ENCODE measurements around the gene CACHD1. TPM values are rescaled to one million over a fixed set of nuclear protein-coding genes. Genes with fewer than 3 reads are reported as not detected.

The CACHD1 gene
- total and polyA plus RNA-seq, 4 donors: 4.7 to 49.6 (median 12.5) TPM

DNA sequence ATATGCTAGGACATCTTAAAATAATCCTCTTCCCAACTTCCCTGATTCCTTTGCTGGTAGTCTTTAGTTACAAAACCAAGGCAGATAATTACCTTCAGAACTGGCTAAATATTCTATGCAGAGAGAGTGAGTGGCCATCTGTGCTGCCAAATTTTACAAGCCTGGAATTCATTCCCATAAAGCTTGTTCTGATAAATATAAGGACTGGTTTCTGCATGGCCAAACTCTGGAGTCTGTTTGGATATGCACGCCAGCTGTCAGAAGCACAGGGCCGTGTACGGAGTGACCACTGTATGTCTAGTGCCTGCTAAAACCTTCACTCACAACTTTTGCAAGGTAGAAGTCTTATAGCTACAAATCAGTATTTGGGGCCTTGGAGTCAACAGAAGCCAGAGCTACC is 208.4 kb downstream of the CACHD1 start:
- Histone ChIP-seq H3K9me3 (ENCODE audit: control insufficient read depth in 4 of 4, insufficient read depth in 3 of 4, low read length in 3 of 4) (no peaks in the 10 kb centered on the region), H3K4me3 (no peak overlapping the region), H3K4me1 (ENCODE audit: control insufficient read depth in 5 of 5, insufficient read depth in 5 of 5, low read length in 5 of 5) (peaks cover 0 to 25% (median 2%) of the 10 kb centered on the region in 5 donors), H3K9ac (ENCODE audit: insufficient read depth in 1 of 2, low read length in 2 of 2) (no peak overlapping the region), H3K36me3 (ENCODE audit: control insufficient read depth in 4 of 4, insufficient read depth in 4 of 4, low read length in 4 of 4) (peaks cover 4 to 26% (median 9%) of the 10 kb centered on the region in 4 donors), H3K27me3 (ENCODE audit: control insufficient read depth in 3 of 3, insufficient read depth in 3 of 3, low read length in 2 of 3) (no peaks in the 10 kb centered on the region), H3K27ac (ENCODE audit: low read depth in 1 of 2, low read length in 1 of 2) (no peak overlapping the region)
- DNase-seq (peak; percentile 20 to 54 (median 43)), ATAC-seq (ENCODE audit: insufficient read depth, low FRiP score) (no peak)
- TF ChIP-seq CTCF (IDR thresholded peaks at IDR 0.05; ENCODE audit: control extremely low read depth, extremely low read depth): no peak
- 88 to 90% methylated on average over 3 of the region's 3 CpGs for WGBS, 2 donors

GRCh38 chr1:64679177-64679576 is 209.2 kb downstream of the CACHD1 start:
- Histone ChIP-seq H3K27ac (ENCODE audit: low read depth in 1 of 2, low read length in 1 of 2) (no peak overlapping the region), H3K4me3 (no peak overlapping the region), H3K9ac (ENCODE audit: insufficient read depth in 1 of 2, low read length in 2 of 2) (no peak overlapping the region), H3K36me3 (ENCODE audit: control insufficient read depth in 4 of 4, insufficient read depth in 4 of 4, low read length in 4 of 4) (peaks cover 4 to 27% (median 10%) of the 10 kb centered on the region in 4 donors), H3K4me1 (ENCODE audit: control insufficient read depth in 5 of 5, insufficient read depth in 5 of 5, low read length in 5 of 5) (peaks cover 0 to 25% (median 2%) of the 10 kb centered on the region in 5 donors), H3K27me3 (ENCODE audit: control insufficient read depth in 3 of 3, insufficient read depth in 3 of 3, low read length in 2 of 3) (no peaks in the 10 kb centered on the region), H3K9me3 (ENCODE audit: control insufficient read depth in 4 of 4, insufficient read depth in 3 of 4, low read length in 3 of 4) (no peaks in the 10 kb centered on the region)
- 95 to 97% methylated on average over 6 of the region's 6 CpGs for WGBS, 2 donors
- no peak for TF ChIP-seq CTCF (IDR thresholded peaks at IDR 0.05; ENCODE audit: control extremely low read depth, extremely low read depth)
- no peak for DNase-seq
- ATAC-seq (ENCODE audit: insufficient read depth, low FRiP score): no peak

DNA sequence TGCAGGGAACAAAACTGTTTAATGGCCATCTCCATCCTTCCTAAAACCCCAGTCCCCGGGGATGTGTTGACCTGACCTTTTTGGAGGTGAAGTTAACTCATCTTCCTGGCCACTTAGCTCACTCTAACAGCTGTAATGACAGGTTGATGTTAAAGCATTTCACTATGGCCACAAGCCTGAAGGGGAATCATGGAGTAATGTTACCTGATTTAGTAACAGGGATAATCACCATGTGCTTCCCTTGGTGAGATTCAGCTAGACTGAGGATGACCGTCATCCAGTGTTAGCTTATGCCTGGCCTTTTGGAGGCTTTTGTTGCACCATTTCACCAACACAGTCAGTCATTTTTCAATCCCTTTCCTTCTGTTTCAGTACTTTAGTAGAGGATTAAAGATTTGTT is 210.7 kb downstream of the CACHD1 start:
- H3K27me3 ChIP-seq (ENCODE audit: control insufficient read depth in 3 of 3, insufficient read depth in 3 of 3, low read length in 2 of 3): no peaks in the 10 kb centered on the region
- H3K9me3 ChIP-seq (ENCODE audit: control insufficient read depth in 4 of 4, insufficient read depth in 3 of 4, low read length in 3 of 4): no peaks in the 10 kb centered on the region
- H3K27ac ChIP-seq (ENCODE audit: low read depth in 1 of 2, low read length in 1 of 2): no peak overlapping the region
- ATAC-seq (ENCODE audit: insufficient read depth, low FRiP score) (no peak), DNase-seq (no peak)
- no peak for TF ChIP-seq CTCF (IDR thresholded peaks at IDR 0.05; ENCODE audit: control extremely low read depth, extremely low read depth)
- 90 to 93% methylated on average over 2 of the region's 2 CpGs for WGBS, 2 donors
- no peak overlapping the region for H3K4me3 ChIP-seq
- H3K36me3 ChIP-seq (ENCODE audit: control insufficient read depth in 4 of 4, insufficient read depth in 4 of 4, low read length in 4 of 4): peaks cover 7 to 27% (median 10%) of the 10 kb centered on the region in 4 donors
- H3K9ac ChIP-seq (ENCODE audit: insufficient read depth in 1 of 2, low read length in 2 of 2): no peak overlapping the region
- H3K4me1 ChIP-seq (ENCODE audit: control insufficient read depth in 5 of 5, insufficient read depth in 5 of 5, low read length in 5 of 5): peaks cover 0 to 24% (median 0%) of the 10 kb centered on the region in 5 donors

- DNase-seq (no peak), ATAC-seq (ENCODE audit: insufficient read depth, low FRiP score) (no peak)
- no peak overlapping the region for H3K27ac ChIP-seq (ENCODE audit: low read depth in 1 of 2, low read length in 1 of 2)
- no peaks in the 10 kb centered on the region for H3K9me3 ChIP-seq (ENCODE audit: control insufficient read depth in 4 of 4, insufficient read depth in 3 of 4, low read length in 3 of 4)
- no peak for TF ChIP-seq CTCF (IDR thresholded peaks at IDR 0.05; ENCODE audit: control extremely low read depth, extremely low read depth)
- peaks cover 0 to 23% (median 0%) of the 10 kb centered on the region in 5 donors for H3K4me1 ChIP-seq (ENCODE audit: control insufficient read depth in 5 of 5, insufficient read depth in 5 of 5, low read length in 5 of 5)
- no peak overlapping the region for H3K4me3 ChIP-seq
- no peaks in the 10 kb centered on the region for H3K27me3 ChIP-seq (ENCODE audit: control insufficient read depth in 3 of 3, insufficient read depth in 3 of 3, low read length in 2 of 3)
- peaks cover 7 to 26% (median 10%) of the 10 kb centered on the region in 4 donors for H3K36me3 ChIP-seq (ENCODE audit: control insufficient read depth in 4 of 4, insufficient read depth in 4 of 4, low read length in 4 of 4)
- H3K9ac ChIP-seq (ENCODE audit: insufficient read depth in 1 of 2, low read length in 2 of 2): no peak overlapping the region
- 95 to 99% methylated on average over 5 of the region's 5 CpGs for WGBS, 2 donors
Observed at GRCh38 chr1:64681043-64681442, 211.1 kb downstream of the CACHD1 start.

All from lung (tissue), 12 donors.